ENCODE data around the gene SLC16A11. TPM values are rescaled to one million over a fixed set of nuclear protein-coding genes. Genes with fewer than 3 reads are reported as not detected.

The SLC16A11 gene
- total RNA-seq, 4 donors from 2014 or later: 0.31 to 0.78 TPM; not detected in 2

GRCh38 chr17:7029096-7029495, 14.8 kb downstream of the SLC16A11 start:
- in situ Hi-C loops (cut with MboI; ENCODE audit: low sequenced_read_pairs in 4 of 4) (loop anchor here in 1 of 4 donors (25.0 kb wide), 1 partner anchor 308 kb away; the partner anchor contains the start of genes ACAP1 and NEURL4), intact Hi-C loops (cut with DNase I; ENCODE audit: low total_unique reads) (loop anchor here (10.0 kb wide), 1 partner anchor 456 kb away; the partner anchor contains the start of genes POLR2A and SLC35G6)
- Histone ChIP-seq H3K27ac (peak overlapping the region; percentile 62 to 99 (median 72)), H3K36me3 (no peaks in the 10 kb centered on the region), H3K9me3 (no peaks in the 10 kb centered on the region), H3K4me3 (no peak overlapping the region), H3K4me1 (peaks cover 0 to 4% of the 10 kb centered on the region in 2 donors), H3K27me3 (no peaks in the 10 kb centered on the region)
- no peak for TF ChIP-seq CTCF (IDR thresholded peaks at IDR 0.05 in 4 of 5, conservative IDR thresholded peaks at IDR 0.05 in 1 of 5)
- TF ChIP-seq POLR2A (IDR thresholded peaks at IDR 0.05): no peak
- ATAC-seq (no peak), DNase-seq (no peak)

- Histone ChIP-seq H3K27ac (peak overlapping the region; percentile 25 to 99 (median 72)), H3K4me3 (no peak overlapping the region), H3K4me1 (peaks cover 4 to 6% of the 10 kb centered on the region in 2 donors), H3K27me3 (peaks cover 12 to 13% (median 12%) of the 10 kb centered on the region in 3 donors), H3K36me3 (no peaks in the 10 kb centered on the region), H3K9me3 (no peaks in the 10 kb centered on the region)
- in situ Hi-C loops (cut with MboI; ENCODE audit: low sequenced_read_pairs in 4 of 4) (loop anchor here in 1 of 4 donors (25.0 kb wide), 1 partner anchor 310 kb away; the partner anchor contains the start of genes ACAP1 and NEURL4), intact Hi-C loops (cut with DNase I; ENCODE audit: low total_unique reads) (loop anchor here (10.0 kb wide), 1 partner anchor 457 kb away; the partner anchor contains the start of genes POLR2A and SLC35G6)
- DNase-seq (no peak), ATAC-seq (no peak)
- no peak for TF ChIP-seq POLR2A (IDR thresholded peaks at IDR 0.05)
- no peak for TF ChIP-seq CTCF (IDR thresholded peaks at IDR 0.05 in 4 of 5, conservative IDR thresholded peaks at IDR 0.05 in 1 of 5)
Observed at GRCh38 chr17:7027335-7027734, 16.6 kb downstream of the SLC16A11 start.

- TF ChIP-seq POLR2A (IDR thresholded peaks at IDR 0.05) (no peak), CTCF (IDR thresholded peaks at IDR 0.05 in 4 of 5, conservative IDR thresholded peaks at IDR 0.05 in 1 of 5) (no peak)
- DNase-seq: no peak
- Histone ChIP-seq H3K4me1 (peaks cover 6 to 9% of the 10 kb centered on the region in 2 donors), H3K9me3 (no peaks in the 10 kb centered on the region), H3K4me3 (no peak overlapping the region), H3K36me3 (no peaks in the 10 kb centered on the region), H3K27me3 (peaks cover 14 to 16% (median 15%) of the 10 kb centered on the region in 3 donors), H3K27ac (peak overlapping the region; percentile 25 to 99 (median 72))
- ATAC-seq: no peak
- in situ Hi-C loops (cut with MboI; ENCODE audit: low sequenced_read_pairs in 4 of 4): loop anchor here in 1 of 4 donors (25.0 kb wide), 1 partner anchor 311 kb away; the partner anchor contains the start of genes ACAP1 and NEURL4
- intact Hi-C loops (cut with DNase I; ENCODE audit: low total_unique reads): loop anchor here (10.0 kb wide), 1 partner anchor 458 kb away; the partner anchor contains the start of genes POLR2A and SLC35G6
Observed at GRCh38 chr17:7026471-7027115, 17.3 kb downstream of the SLC16A11 start.

- in situ Hi-C loops (cut with MboI; ENCODE audit: low sequenced_read_pairs in 4 of 4) (loop anchor here in 1 of 4 donors (25.0 kb wide), 1 partner anchor 312 kb away; the partner anchor contains the start of genes ACAP1 and NEURL4), intact Hi-C loops (cut with DNase I; ENCODE audit: low total_unique reads) (loop anchor here (10.0 kb wide), 1 partner anchor 460 kb away; the partner anchor contains the start of genes POLR2A and SLC35G6)
- Histone ChIP-seq H3K9me3 (no peaks in the 10 kb centered on the region), H3K4me1 (peaks cover 19 to 21% of the 10 kb centered on the region in 2 donors), H3K4me3 (no peak overlapping the region), H3K27me3 (peaks cover 14 to 16% (median 15%) of the 10 kb centered on the region in 3 donors), H3K27ac (peak overlapping the region in 3 of 4 donors; percentile 42 to 99 (median 52)), H3K36me3 (no peaks in the 10 kb centered on the region)
- ATAC-seq: no peak
- TF ChIP-seq CTCF (IDR thresholded peaks at IDR 0.05 in 4 of 5, conservative IDR thresholded peaks at IDR 0.05 in 1 of 5) (no peak), POLR2A (IDR thresholded peaks at IDR 0.05) (no peak)
- no peak for DNase-seq
Observed at GRCh38 chr17:7025245-7025644, 18.6 kb downstream of the SLC16A11 start.
